A549 (cell line): ENCODE data around the gene TSPEAR. TPM values are rescaled to one million over a fixed set of nuclear protein-coding genes. Genes with fewer than 3 reads are reported as not detected.

Experiments used
- ATAC-seq, 2 experiments: fragments of 200-7000 bp in 1 of 2; fragments of >200 bp in 1 of 2; cut with Nextera tagmentation in 1 of 2; cut with Tn5 transposase in 1 of 2; 3 replicates each; pipeline versions ENCODE4 v1.8.0 to v1.9.1; 2018 to 2020; ENCODE audit warnings: mild to moderate bottlenecking in 1 of 2, moderate library complexity in 1 of 2
- CTCF ChIA-PET: fragments of 300-600 bp; sonication (Branson Sonifier 250); formaldehyde crosslinking; extraction: SDS; loops from one replicate; lab custom pipeline; 2021; ENCODE audit warnings: antibody characterized with exemption, inconsistent platforms; lab: Yijun Ruan, JAX
- POLR2A ChIA-PET: fragments of 350-600 bp; formaldehyde crosslinking; extraction: SDS; loops from one replicate; lab custom pipeline; 2021; ENCODE audit warnings: antibody characterized with exemption, inconsistent platforms; lab: Yijun Ruan, JAX
- DNase-seq, 2 experiments: peaks; one replicate each; pipeline versions ENCODE4 v3.0.0 to v3.0.0-alpha.2; 2011 to 2016; ENCODE audit warnings: low read depth in 1 of 2, low spot score in 1 of 2
- FAIRE-seq: peaks from 2 replicates; lab custom pipeline; 2011; peaks lifted over from hg19 to GRCh38; lab: Jason Lieb, UNC
- H3K27ac ChIP-seq, 2 experiments: fragments of >200 bp; sonication (Bioruptor Twin); formaldehyde crosslinking; 3 replicates each; pipeline ENCODE4 v1.5.1; 2016 to 2017
- H3K4me1 ChIP-seq: fragments of >200 bp; sonication (Bioruptor Twin); formaldehyde crosslinking; 3 replicates; pipeline ENCODE4 v1.6.1; 2016
- H3K4me2 ChIP-seq: fragments of >200 bp; sonication (Bioruptor Twin); formaldehyde crosslinking; 3 replicates; pipeline ENCODE4 v1.6.1; 2016
- H3K4me3 ChIP-seq: fragments of >200 bp; sonication (Bioruptor Twin); formaldehyde crosslinking; 3 replicates; pipeline ENCODE4 v1.5.1; 2016
- H3K9me3 ChIP-seq: fragments of >200 bp; sonication (Bioruptor Twin); formaldehyde crosslinking; 3 replicates; pipeline ENCODE4 v1.6.1; 2016
- ATOH8 ChIP-seq: fragments of 250-450 bp; sonication (Bioruptor Pico); IDR thresholded peaks from 2 replicates; pipeline ENCODE4 v1.5.0; 2020; ENCODE audit warnings: low read depth, mild to moderate bottlenecking, moderate library complexity
- BHLHE40 ChIP-seq: IDR thresholded peaks from 2 replicates; pipeline ENCODE4 v1.6.1; 2012; ENCODE audit warnings: low read depth, low read length, inconsistent platforms
- HEYL ChIP-seq: fragments of 250-450 bp; sonication (Bioruptor Pico); IDR thresholded peaks from 2 replicates; pipeline ENCODE4 v1.8.0; 2021; ENCODE audit warnings: mild to moderate bottlenecking, moderate library complexity
- HOXA7 ChIP-seq: fragments of 250-450 bp; sonication (Bioruptor Pico); IDR thresholded peaks from 2 replicates; pipeline ENCODE4 v1.5.0; 2020; ENCODE audit warnings: mild to moderate bottlenecking, moderate library complexity
- JUN ChIP-seq, 2 experiments: fragments of >200 bp; sonication (Bioruptor Twin); formaldehyde crosslinking; IDR thresholded peaks; 2 replicates in 1 of 2; 3 replicates in 1 of 2; pipeline ENCODE4 v1.6.1; 2016 to 2017
- KDM1A ChIP-seq: fragments of 200-600 bp; sonication (generic); IDR thresholded peaks from 2 replicates; pipeline ENCODE4 v1.6.1; 2016; ENCODE audit warnings: low read depth, mild to moderate bottlenecking
- KDM5A ChIP-seq: fragments of 200-600 bp; sonication (generic); IDR thresholded peaks from 2 replicates; pipeline ENCODE4 v1.6.1; 2016; ENCODE audit warnings: antibody characterized with exemption, mild to moderate bottlenecking
- MAFK ChIP-seq: fragments of 450-650 bp; IDR thresholded peaks from 2 replicates; pipeline ENCODE4 v1.6.1; 2014; ENCODE audit not compliant: partially characterized antibody
- MAZ ChIP-seq: fragments of 150-350 bp; IDR thresholded peaks from 2 replicates; pipeline ENCODE4 v1.6.1; 2014; ENCODE audit warnings: antibody characterized with exemption, low read depth, low read length, borderline replicate concordance
- MYC ChIP-seq: IDR thresholded peaks from 2 replicates; pipeline ENCODE4 v1.6.1; 2012; ENCODE audit warnings: mild to moderate bottlenecking, inconsistent platforms, low read length, improper control_type of control experiment, borderline replicate concordance
- PHF8 ChIP-seq: fragments of 200-600 bp; sonication (generic); IDR thresholded peaks from 2 replicates; pipeline ENCODE4 v1.6.1; 2016; ENCODE audit warnings: low read depth, mild to moderate bottlenecking, antibody characterized with exemption, moderate library complexity, borderline replicate concordance
- POLR2AphosphoS2 ChIP-seq: conservative IDR thresholded peaks from 2 replicates; pipeline ENCODE4 v1.6.1; 2012; ENCODE audit warnings: low read length, improper control_type of control experiment, inconsistent platforms
- RCOR1 ChIP-seq: fragments of 150-350 bp; IDR thresholded peaks from 2 replicates; pipeline ENCODE4 v1.6.1; 2014; ENCODE audit warnings: antibody characterized with exemption, low read length, low read depth
- RFX5 ChIP-seq: fragments of 450-650 bp; IDR thresholded peaks from 2 replicates; pipeline ENCODE4 v1.7.1; 2014; ENCODE audit warnings: antibody characterized with exemption, mild to moderate bottlenecking, moderate library complexity
- SREBF2 ChIP-seq: fragments of 450-650 bp; IDR thresholded peaks from 2 replicates; pipeline ENCODE4 v1.6.1; 2014; ENCODE audit warnings: mild to moderate bottlenecking, moderate library complexity
- ZC3H11A ChIP-seq: fragments of 450-650 bp; IDR thresholded peaks from 2 replicates; pipeline ENCODE4 v1.6.1; 2014; ENCODE audit warnings: antibody characterized with exemption, mild to moderate bottlenecking
- ZNF302 ChIP-seq: fragments of 250-450 bp; sonication (Bioruptor Pico); IDR thresholded peaks from 2 replicates; pipeline ENCODE4 v1.9.0; 2021; ENCODE audit warnings: inconsistent platforms, mild to moderate bottlenecking, moderate library complexity
- WGBS: methylation state at CpG from one replicate; pipeline ENCODE4 v1.1.6; 2017; ENCODE audit errors: missing lambda C conversion rate; 5-methylcytosine and 5-hydroxymethylcytosine counted together
- polyA plus RNA-seq, 4 experiments: library from polyadenylated mRNA; depleted of rRNA in 3 of 4; stranded (reverse); fragments of >200 nt; fragmentation: RNase III in 1 of 4; extraction: RNeasy Plus Mini Kit Qiagen cat#74134 plus additional on column Dnase treatment in 1 of 4; gene quantifications; 2 replicates in 3 of 4; 3 replicates in 1 of 4; pipeline ENCODE4 v1.2.3, GENCODE V29; 2011 to 2017
- TF ChIP-seq, protein P1 (sequence below): fragments of 450-650 bp; IDR thresholded peaks from 2 replicates; pipeline ENCODE4 v1.6.1; 2014; ENCODE audit warnings: antibody characterized with exemption
- TF ChIP-seq, protein P2 (sequence below): IDR thresholded peaks from 2 replicates; pipeline ENCODE4 v1.6.1; 2012

TSPEAR gene
- polyA plus RNA-seq, 2 of the 4 experiments (the other 2 are of a cell fraction) = not detected

DNA sequence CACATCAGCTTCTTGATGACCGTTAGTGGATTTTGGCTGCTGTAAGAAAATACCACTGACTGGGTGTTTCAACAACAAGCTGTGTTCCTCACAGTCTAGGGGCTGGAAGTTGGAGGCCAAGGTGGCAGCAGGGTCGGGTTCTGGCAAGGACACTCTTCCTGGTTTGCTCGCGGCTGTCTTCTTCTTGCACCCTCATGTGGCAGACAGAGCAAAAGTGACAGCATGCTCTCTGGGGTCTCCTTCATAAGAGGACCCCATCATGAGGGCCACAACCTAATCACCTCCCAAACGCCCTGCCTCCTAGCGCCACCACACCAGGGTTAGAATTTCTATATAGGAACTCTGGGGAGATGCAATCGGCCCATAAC is 18.6 kb upstream of the TSPEAR start:
- H3K4me1 ChIP-seq = no peaks in the 10 kb centered on the region
- DNase-seq (no peak), ATAC-seq (no peak), FAIRE-seq (no peak)
- no peak for TF ChIP-seq RCOR1
- TF ChIP-seq RFX5 = no peak
- TF ChIP-seq ZC3H11A = no peak
- no peak for TF ChIP-seq BHLHE40
- TF ChIP-seq JUN (IDR thresholded peaks at IDR 0.05) = no peak
- TF ChIP-seq POLR2AphosphoS2 = no peak
- no peak for TF ChIP-seq HEYL (CRISPR knock-in tag)
- TF ChIP-seq KDM1A = no peak
- TF ChIP-seq, protein P1, sequence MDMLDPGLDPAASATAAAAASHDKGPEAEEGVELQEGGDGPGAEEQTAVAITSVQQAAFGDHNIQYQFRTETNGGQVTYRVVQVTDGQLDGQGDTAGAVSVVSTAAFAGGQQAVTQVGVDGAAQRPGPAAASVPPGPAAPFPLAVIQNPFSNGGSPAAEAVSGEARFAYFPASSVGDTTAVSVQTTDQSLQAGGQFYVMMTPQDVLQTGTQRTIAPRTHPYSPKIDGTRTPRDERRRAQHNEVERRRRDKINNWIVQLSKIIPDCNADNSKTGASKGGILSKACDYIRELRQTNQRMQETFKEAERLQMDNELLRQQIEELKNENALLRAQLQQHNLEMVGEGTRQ = no peak
- ChIA-PET POLR2A (no interaction called here), CTCF (no interaction called here)
- WGBS = 62% methylated on average over 6 of the region's 7 CpGs
- no peaks in the 10 kb centered on the region for H3K9me3 ChIP-seq
- H3K4me3 ChIP-seq = no peak overlapping the region
- H3K4me2 ChIP-seq = no peak overlapping the region
- no peak overlapping the region for H3K27ac ChIP-seq

DNA sequence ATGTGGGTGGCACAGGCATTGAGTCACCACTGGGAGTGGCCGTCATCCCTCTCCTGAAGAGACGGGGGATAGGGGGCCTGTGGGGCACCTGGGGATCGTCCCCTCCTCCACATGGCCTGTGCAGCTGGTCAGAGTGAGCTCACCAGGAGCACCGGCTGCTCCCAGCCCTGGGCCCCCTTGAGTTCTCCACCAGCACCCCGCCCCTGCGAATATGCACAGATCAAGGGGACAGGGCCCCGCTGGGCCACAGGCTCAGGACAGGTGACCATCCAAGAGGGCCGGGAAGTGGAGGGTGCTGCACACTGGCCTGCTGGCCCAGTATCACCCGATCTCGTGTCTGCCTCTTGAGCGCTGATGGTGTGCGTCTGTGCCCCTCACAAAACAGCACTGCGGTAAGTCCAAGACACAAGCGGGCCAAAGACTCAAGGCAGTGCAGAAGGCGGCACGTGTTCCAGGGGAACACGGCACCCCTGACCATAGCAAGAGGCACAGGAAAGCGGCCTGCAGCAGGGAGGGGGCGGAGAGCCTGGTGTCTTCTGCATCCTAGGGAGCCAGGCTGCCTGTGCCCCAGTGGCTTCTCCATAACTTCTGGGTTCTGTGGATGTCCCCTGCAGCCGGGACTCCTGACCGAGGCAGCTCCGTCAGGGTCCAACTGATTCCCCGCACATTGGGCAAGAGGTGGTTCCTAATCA is 18.1 kb upstream of the TSPEAR start:
- no peak for FAIRE-seq
- DNase-seq = no peak
- Histone ChIP-seq H3K27ac (no peak overlapping the region), H3K4me2 (no peak overlapping the region), H3K4me3 (no peak overlapping the region), H3K9me3 (no peaks in the 10 kb centered on the region), H3K4me1 (no peaks in the 10 kb centered on the region)
- 92% methylated on average over 14 of the region's 23 CpGs for WGBS
- ATAC-seq = no peak
- POLR2A ChIA-PET = no interaction called here
- no peak for TF ChIP-seq KDM5A
- no peak for TF ChIP-seq RFX5
- CTCF ChIA-PET = no interaction called here

DNA sequence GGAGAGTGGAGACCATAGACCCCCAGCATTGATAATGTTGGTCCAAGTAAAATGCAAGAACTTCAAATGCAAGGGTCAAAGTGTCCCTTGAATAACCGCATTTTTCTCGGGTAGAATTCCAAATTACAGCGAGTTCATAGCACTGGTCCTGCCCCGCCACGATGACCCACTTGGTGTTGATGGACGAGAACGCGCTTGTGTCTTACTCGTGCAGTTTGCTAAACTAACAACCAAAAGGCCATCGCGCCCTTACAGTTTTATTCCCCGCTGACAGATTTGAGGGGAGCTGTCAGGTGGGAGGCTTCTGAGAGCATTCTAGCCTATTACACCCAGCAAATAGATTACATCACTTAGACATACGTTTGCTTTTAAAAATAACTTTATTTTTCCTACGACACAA is 17.3 kb upstream of the TSPEAR start:
- Histone ChIP-seq H3K4me3 (no peak overlapping the region), H3K27ac (no peak overlapping the region), H3K4me1 (no peaks in the 10 kb centered on the region), H3K4me2 (no peak overlapping the region), H3K9me3 (no peaks in the 10 kb centered on the region)
- 69% methylated on average over 14 of the region's 14 CpGs for WGBS
- no peak for FAIRE-seq
- ChIA-PET POLR2A (no interaction called here), CTCF (no interaction called here)
- TF ChIP-seq MAFK = no peak
- no peak for TF ChIP-seq MYC
- TF ChIP-seq, protein P2, sequence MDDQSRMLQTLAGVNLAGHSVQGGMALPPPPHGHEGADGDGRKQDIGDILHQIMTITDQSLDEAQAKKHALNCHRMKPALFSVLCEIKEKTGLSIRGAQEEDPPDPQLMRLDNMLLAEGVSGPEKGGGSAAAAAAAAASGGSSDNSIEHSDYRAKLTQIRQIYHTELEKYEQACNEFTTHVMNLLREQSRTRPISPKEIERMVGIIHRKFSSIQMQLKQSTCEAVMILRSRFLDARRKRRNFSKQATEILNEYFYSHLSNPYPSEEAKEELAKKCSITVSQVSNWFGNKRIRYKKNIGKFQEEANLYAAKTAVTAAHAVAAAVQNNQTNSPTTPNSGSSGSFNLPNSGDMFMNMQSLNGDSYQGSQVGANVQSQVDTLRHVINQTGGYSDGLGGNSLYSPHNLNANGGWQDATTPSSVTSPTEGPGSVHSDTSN = no peak
- no peak for TF ChIP-seq HOXA7 (CRISPR knock-in tag)
- TF ChIP-seq MAZ = no peak
- no peak for TF ChIP-seq SREBF2
- no peak for TF ChIP-seq ATOH8 (CRISPR knock-in tag)
- TF ChIP-seq PHF8 = no peak
- TF ChIP-seq KDM5A = no peak
- TF ChIP-seq ZNF302 (CRISPR knock-in tag) = no peak
- no peak for DNase-seq
- no peak for ATAC-seq
